Stimulated activated CD8-positive, alpha-beta memory T cell treated with anti-CD3 and anti-CD28 coated beads, Interleukin-7, amount 100 ng/mL, for 1 hour (primary cell): ENCODE results near the gene MEF2B.
"Not testable (repeated sequence)": the region's sequence is repeated elsewhere in the genome, so short reads cannot be mapped to it uniquely, and the experiment has no call there.

ENCODE experiments used
- DNase-seq, 2 donors: peaks; one replicate each; pipeline ENCODE4 v3.0.0-alpha.2; 2020; ENCODE audit warnings: low read depth in 2 of 2

MEF2B gene

DNA sequence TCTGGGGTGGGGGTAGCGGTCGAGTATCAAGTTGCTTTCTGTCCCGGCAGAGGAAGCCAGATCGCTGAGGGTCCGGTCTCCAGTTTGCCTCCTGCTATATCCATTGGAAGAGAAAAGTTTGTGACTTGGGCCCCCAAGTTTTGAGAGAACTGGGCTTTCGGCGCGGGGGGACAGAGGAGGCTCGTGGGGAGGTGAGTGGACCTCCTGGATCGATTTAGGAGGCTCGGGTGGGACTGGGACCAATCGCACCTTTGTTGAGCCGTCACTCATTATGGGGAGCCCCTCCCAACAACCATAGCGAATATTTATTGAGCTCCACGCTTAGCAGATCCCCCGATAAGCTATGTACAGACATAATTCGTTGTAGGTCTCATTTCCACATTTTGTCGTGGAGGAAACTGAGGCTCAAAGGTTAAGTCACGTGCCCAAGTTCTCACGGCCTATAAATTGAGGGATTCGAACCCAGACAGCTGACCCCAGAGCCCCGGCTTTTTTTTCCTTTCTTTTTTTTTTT lies 22.9 kb upstream of the MEF2B start:
- DNase-seq: no peak

DNA sequence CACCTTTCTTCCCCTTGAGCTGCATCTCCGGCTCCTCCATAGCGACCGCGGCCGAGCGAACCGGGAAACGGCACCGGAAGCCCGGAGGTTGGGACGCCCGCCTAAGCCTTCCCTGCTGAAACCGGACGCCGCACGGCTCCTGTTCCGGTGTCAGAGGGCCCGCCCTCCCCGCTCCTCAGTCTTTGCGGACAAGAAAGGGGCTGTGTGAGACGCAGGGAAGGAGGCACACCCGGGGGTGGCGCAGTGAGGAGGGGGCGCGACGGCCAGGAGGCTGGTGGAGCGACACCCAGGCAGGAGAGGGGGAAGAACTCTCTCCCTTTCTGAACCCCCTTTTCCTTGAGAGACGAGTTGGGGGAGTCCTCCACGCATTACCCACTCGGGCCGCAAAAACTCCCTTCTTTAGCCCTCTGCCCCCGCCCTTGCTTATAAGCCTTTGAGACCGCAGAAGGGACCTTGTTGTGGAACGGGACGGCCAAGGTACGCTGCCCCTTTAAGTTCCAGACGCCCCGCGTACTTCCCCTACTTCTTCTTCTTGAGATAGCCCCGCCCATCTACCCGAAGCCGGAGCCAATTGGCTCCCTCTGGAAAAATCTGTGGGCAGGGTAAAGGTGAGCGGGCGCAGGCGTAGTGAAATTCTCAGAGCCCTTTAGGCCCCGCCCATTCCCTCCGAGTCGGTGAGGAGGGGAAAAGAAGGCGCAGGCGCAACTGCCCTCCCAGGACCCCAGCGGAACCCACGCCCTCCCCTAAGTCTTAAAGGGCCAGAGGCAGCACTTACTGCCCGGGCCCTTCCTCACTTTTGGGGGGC lies 22.2 kb upstream of the MEF2B start, which contains the start of the genes BORCS8 and RFXANK:
TSS of gene BORCS8 (minus strand) at position 75 of the 805 bp plus-strand sequence. CDS start at position 40, 35 bp downstream.
TSS of gene RFXANK (plus strand) at position 181 of the 805 bp plus-strand sequence. CDS start 1,689 bp downstream, outside the sequence.
- DNase-seq: peak; percentile 97 to 98

GRCh38 chr19:19191768-19192077 lies 21.7 kb upstream of the MEF2B start:
- DNase-seq: no peak

- DNase-seq: no peak
Measured at GRCh38 chr19:19186742-19187141, 16.7 kb upstream of the MEF2B start.

DNA sequence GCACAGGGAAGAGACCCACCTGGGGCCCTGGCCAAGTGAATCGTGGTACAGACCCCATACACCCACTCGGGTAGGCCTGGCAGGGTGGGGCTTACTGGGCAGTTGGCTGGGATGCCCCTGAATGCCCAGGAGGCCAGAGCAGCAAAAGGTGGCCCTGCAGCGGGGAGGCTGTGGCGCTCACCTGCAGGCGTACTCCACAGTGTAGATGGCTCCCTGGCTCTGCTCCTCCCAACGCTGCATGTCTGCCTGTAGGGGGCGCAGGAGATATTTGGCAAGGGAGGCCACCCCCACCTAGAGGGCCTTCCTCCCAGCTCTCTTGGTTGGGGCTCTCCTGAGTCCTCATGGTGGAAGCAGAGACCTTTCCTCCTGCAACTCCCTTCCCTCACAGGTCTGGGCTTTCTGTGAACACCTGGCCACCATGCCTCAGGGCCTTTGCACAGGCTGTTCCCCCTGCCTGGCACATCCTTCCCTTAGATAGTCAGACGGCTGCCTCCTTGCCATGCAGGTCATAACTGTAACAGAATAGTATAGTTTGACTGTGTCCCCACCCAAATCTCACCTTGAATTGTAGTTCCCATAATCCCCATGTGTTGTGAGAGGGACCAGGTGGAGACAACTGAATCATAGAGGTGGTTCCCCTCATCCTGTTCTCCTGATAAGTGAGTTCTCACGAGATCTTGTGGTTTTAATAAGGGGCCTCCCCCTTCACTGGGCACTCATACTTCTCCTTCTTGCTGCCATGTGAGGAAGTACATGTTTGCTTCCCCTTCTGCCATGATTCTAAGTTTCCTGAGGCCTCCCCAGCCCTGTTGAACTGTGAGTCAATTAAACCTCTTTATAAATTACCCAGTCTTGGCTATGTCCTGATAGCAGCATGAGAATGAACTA lies 16.0 kb upstream of the MEF2B start:
- peak in 1 of 2 donors; percentile 34 for DNase-seq

DNA sequence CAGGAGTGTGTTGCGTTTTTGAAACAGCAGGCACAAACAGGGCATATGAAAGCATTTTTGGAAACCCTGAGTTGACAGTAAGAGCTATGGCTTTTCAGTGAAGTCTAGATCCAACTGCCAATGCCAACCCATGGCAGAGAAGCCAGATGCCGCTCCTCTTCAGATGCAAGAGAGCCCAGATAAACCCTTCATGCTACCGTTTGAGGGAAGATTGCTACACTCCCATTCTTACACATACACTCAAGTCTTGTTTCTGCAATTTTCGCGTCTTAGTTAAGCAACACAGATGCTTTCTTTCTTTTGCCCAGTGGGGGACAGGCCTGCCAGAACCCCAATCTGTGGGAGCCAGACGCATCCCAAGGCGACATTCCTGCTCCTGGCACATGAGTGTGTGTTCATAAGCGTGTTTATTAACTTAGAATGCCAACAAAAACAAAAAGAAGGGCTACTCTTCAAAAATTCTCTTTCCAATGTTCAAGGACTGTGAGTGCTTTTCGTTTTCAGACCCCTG lies 11.5 kb upstream of the MEF2B start:
- no peak for DNase-seq

DNA sequence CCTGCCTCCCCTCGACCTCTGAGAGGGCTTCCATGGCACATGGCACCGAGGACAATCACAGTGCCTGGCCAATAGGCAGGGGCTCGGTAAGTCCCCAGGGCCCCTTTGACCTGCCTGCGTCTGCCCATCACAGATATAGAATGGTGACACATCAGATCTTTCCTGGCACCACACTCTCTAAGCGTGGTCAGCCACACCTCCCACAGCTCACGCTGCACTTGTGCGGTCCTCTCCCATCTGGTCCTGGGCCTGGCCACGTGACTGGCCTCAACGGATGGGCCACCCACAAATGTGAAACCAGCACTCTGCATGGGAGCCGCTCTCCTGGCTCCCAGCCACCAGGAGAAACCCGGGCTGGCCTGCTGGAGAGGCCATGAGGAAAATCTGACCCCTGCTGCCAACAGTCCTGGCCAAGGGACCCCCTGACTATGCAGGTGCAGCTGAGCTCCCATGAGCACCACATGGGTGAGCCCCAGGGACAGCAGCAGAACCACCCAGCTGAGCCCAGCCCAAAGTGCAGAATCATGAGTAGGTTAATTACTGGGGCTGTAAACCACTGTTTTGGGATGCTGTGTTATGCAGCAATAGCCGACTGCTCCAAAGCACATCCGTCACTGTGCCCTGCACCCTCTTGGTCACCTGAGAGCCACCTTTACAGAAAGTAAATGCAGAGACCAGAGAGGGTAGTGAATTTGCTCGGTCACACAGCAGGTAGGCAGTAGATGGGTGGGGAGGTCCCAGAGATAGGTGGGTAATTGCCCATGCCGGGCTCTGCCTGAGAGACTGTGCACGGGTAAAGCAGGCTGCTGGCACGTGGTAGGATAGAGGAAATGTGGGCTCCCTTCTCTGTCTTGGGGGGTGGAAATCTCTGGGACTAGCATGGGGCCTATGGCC lies 9.7 kb upstream of the MEF2B start:
- no peak for DNase-seq

GRCh38 chr19:19176950-19177349 lies 6.9 kb upstream of the MEF2B start:
- no peak for DNase-seq

GRCh38 chr19:19173243-19173642 lies 3.2 kb upstream of the MEF2B start:
- DNase-seq: not testable (repeated sequence)

DNA sequence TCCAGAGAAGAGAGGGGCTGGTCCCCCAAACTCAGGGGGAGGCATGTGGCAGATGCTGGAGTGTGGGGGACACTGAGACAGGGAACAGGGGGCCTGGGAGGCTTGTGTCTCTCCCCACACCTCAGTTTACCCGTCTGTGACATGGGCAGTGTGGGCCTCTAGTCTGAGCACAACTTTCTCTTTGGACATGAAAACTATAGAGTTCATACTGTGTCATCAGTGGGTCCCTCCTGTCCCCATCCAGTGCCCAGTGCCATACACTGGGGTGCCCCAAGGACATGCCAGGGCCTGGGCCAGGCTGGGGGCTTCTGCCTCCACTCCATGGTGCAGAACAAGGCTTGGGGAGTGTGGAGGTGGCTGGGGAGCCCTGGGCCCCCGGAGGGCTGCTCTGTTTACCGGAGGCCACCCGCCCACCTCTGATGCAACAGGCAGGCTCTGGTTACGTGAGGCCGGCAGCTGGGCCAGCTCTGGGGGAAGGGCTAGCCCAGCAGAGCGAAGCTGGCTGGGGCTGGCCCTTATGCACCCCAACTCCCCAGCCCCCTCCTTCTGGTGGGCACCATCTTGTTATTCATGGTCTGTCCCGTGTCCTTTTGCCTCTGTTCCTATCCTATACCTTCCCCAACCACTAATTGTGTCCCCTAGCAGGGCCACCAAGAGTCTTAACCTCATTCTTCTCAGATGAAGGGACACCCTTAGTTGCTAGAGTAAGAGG lies 1.9 kb upstream of the MEF2B start:
- DNase-seq: no peak

GRCh38 chr19:19170873-19171672 lies 1.0 kb upstream of the MEF2B start:
- DNase-seq: no peak

GRCh38 chr19:19169236-19170052 lies 619 bp downstream of the MEF2B start:
- no peak for DNase-seq

DNA sequence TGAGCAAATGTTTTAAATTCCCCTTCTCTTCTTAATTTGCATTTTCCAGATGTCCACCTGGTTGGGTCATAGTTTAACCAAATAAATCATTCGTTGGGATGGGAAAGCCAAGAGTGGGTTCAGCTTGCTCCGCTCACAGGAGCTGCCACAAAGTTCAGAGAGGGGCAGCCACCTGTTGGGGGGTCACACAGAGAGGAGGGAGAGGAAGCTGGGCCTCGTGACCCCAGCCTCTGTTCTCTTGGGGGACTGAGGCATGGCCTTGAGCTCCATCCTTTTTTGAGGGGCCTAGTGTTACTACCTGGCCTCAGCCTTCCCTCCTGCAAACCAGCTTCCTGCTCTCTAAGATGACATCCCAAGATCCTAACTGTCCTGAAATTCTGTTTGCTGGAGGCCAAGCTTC lies 2.5 kb downstream of the MEF2B start:
- no peak for DNase-seq

DNA sequence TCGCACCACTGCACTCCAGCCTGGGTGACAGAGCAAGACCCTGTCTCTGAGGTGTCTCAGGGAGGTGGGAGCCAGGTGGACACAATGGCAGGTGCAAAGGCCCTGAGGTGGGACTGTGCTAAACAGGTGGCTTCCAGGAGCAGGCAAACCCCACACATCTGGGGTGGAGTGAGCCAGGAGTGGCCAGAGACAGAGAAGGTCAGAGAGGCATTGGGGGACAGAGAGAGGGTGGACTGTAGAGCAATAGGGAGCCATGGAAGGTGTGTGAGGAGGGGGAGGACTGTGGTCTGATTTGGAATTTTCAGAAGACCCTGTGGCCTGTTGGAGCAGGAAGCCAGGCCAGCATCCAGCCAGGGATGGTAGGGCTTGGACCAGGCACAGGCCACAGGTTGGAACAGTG lies 4.7 kb downstream of the MEF2B start:
- DNase-seq: no peak

GRCh38 chr19:19162495-19162894 lies 7.6 kb downstream of the MEF2B start:
- DNase-seq: no peak

DNA sequence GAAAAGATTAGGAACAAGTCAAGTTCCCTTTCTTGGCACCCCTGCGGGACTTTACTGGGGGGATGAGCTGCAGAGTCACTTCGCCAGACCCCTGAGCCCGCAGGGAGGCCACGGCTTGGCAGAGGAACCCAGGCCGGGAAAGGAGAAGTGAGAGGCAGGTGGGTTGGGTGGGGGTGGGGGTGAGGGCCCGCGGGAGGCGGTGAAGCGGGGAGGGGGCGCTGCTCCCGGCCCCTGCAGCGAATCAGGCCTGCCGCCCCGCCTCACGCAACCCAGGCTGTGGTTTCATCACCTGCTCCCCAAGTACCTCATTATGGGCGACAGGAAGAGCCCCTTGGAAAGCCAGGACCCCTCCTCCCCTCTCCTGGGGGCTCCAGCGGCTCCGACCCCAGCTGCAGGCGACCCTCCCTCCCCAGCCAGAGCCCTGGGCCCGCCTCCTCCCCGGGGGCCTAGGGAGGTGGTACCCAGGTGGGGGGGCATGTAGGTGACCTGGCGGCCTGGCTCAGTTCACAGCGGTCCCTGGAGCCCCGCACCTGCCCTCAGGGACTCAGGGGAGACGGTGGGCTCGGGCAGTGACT lies 9.5 kb downstream of the MEF2B start:
- DNase-seq: no peak

DNA sequence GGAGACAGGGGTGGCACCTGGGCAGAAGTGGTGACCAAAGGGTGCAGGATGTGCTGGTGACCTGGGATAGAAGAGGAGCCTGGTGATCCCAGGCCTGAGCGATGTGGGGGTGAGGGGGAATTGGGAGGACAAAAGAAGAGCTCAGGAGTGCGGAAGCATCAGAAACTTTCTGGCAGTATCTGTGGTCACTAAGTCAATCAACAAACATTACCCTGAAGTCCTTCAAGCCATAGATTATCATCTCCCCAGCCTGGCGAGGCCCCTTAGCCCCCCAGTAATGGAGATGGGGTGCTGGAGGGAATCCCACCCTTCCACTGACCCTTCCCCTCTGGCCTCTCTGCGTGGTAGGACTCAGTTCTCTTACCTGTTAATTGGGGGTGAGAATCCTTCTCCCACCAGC lies 10.5 kb downstream of the MEF2B start:
- no peak for DNase-seq

DNA sequence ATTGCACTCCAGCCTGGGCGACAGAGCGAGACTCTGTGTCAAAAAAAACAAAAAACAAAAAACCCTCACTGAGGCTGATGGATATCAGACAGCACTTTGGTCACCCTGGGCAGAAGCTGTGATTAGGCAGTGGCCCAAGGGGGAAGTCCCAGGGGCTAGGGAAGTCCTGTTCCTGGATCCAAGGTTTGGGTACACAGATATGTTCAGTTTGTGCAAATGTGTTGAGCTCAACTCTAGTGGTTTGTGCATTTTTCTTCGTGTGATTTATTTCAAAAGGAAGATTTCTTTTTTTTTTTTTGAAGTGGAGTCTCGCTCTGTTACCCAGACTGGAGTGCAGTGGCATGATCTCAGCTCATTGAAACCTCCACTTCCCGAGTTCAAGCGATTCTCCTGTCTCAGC lies 12.3 kb downstream of the MEF2B start:
- no peak for DNase-seq
